B cell (primary cell): ENCODE data around the gene ZNF638. TPM values are rescaled to one million over a fixed set of nuclear protein-coding genes. Genes with fewer than 3 reads are reported as not detected.

Experiments
- ATAC-seq: fragments of 200-7000 bp; cut with Tn5 transposase; one replicate; pipeline ENCODE4 v1.10.0; 2021; ENCODE audit warnings: low read depth, mild to moderate bottlenecking, moderate number of reproducible peaks, moderate library complexity
- CTCF ChIA-PET: fragments of 350-600 bp; sonication (Branson Sonifier 250); formaldehyde crosslinking; loops from one replicate; lab custom pipeline; 2021; ENCODE audit warnings: antibody characterized with exemption, inconsistent platforms; lab: Charles Lee
- POLR2A ChIA-PET: fragments of 350-600 bp; sonication (Branson Sonifier 250); formaldehyde crosslinking; loops from one replicate; lab custom pipeline; 2021; ENCODE audit warnings: antibody characterized with exemption; lab: Charles Lee
- DNase-seq: peaks from one replicate; pipeline ENCODE4 v3.0.0; 2013
- H2AFZ ChIP-seq: 2 replicates; pipeline ENCODE4 v1.6.1; 2012; ENCODE audit warnings: mild to moderate bottlenecking, low read depth, low read length; ENCODE audit not compliant: insufficient read depth, poor library complexity, severe bottlenecking
- H3K27ac ChIP-seq, 2 donors: 1 replicate in 1 of 2; 2 replicates in 1 of 2; pipeline ENCODE4 v1.5.1; 2012 to 2013; ENCODE audit warnings: low read length in 2 of 2, mild to moderate bottlenecking in 2 of 2, moderate library complexity in 1 of 2
- H3K27me3 ChIP-seq, 4 experiments: fragments of 200-600 bp in 1 of 4; sonication (generic) in 1 of 4; replicated peaks in 1 of 4; 1 replicate in 2 of 4; 2 replicates in 2 of 4; pipeline versions ENCODE4 v1.6.1 to v1.7.0; 2013 to 2016; ENCODE audit warnings: low read length in 3 of 4, mild to moderate bottlenecking in 2 of 4, mixed read lengths in 1 of 4, moderate library complexity in 1 of 4; ENCODE audit not compliant: insufficient read depth in 4 of 4, control insufficient read depth in 3 of 4; ENCODE audit errors: control extremely low read depth in 1 of 4
- H3K36me3 ChIP-seq, 2 experiments: replicated peaks in 1 of 2; 1 replicate in 1 of 2; 2 replicates in 1 of 2; pipeline versions ENCODE4 v1.6.1 to v1.7.1; 2013; ENCODE audit warnings: low read length in 1 of 2; ENCODE audit not compliant: insufficient read depth in 2 of 2, control insufficient read depth in 1 of 2; ENCODE audit errors: control extremely low read depth in 1 of 2, extremely low read depth in 1 of 2
- H3K4me1 ChIP-seq, 2 donors: fragments of 200-600 bp in 1 of 2; sonication (generic) in 1 of 2; 1 replicate in 1 of 2; 2 replicates in 1 of 2; pipeline versions ENCODE4 v1.5.1 to v1.6.1; 2013 to 2017; ENCODE audit warnings: low read length in 2 of 2; ENCODE audit not compliant: control insufficient read depth in 2 of 2, insufficient read depth in 2 of 2
- H3K4me2 ChIP-seq: replicated peaks from 2 replicates; pipeline ENCODE3; 2012; ENCODE audit warnings: mild to moderate bottlenecking, low read depth, low read length; ENCODE audit not compliant: poor library complexity, severe bottlenecking
- H3K4me3 ChIP-seq, 5 experiments: fragments of 200-600 bp in 1 of 5; sonication (generic) in 1 of 5; 1 replicate in 3 of 5; 2 replicates in 2 of 5; pipeline versions ENCODE4 v1.5.1 to v1.7.0; 2011 to 2016; ENCODE audit warnings: low read length in 4 of 5, mild to moderate bottlenecking in 4 of 5, low read depth in 2 of 5, control low read depth in 1 of 5, moderate library complexity in 1 of 5; ENCODE audit not compliant: insufficient read depth in 1 of 5; ENCODE audit errors: control extremely low read depth in 1 of 5, extremely low read depth in 1 of 5
- H3K79me2 ChIP-seq: fragments of 200-600 bp; sonication (generic); one replicate; pipeline ENCODE4 v1.6.0; 2016; ENCODE audit warnings: low read length; ENCODE audit not compliant: control insufficient read depth, insufficient read depth
- H3K9ac ChIP-seq: fragments of 200-600 bp; sonication (generic); 2 replicates; pipeline ENCODE4 v1.6.1; 2017; ENCODE audit warnings: mild to moderate bottlenecking, low read length, moderate library complexity
- H3K9me3 ChIP-seq, 3 donors: one replicate each; pipeline versions ENCODE4 v1.6.1 to v1.7.1; 2013; ENCODE audit warnings: low read length in 2 of 3; ENCODE audit not compliant: control insufficient read depth in 2 of 3, insufficient read depth in 1 of 3; ENCODE audit errors: control extremely low read depth in 1 of 3
- H4K20me1 ChIP-seq: 2 replicates; pipeline ENCODE4 v1.6.0; 2012; ENCODE audit warnings: mild to moderate bottlenecking, low read length; ENCODE audit not compliant: insufficient read depth, control insufficient read depth, poor library complexity, severe bottlenecking
- H3K27ac Mint-ChIP-seq: one replicate; pipeline ENCODE4 v1.8.0; 2021; ENCODE audit warnings: mixed read lengths
- H3K27me3 Mint-ChIP-seq: one replicate; pipeline ENCODE4 v1.8.0; 2021; ENCODE audit warnings: mixed read lengths
- H3K4me1 Mint-ChIP-seq: one replicate; pipeline ENCODE4 v1.8.0; 2021; ENCODE audit warnings: mixed read lengths
- H3K4me3 Mint-ChIP-seq: one replicate; pipeline ENCODE4 v1.8.0; 2021; ENCODE audit warnings: mixed read lengths
- H3K9me3 Mint-ChIP-seq: one replicate; pipeline ENCODE4 v1.8.0; 2022; ENCODE audit warnings: mixed read lengths; ENCODE audit not compliant: insufficient read depth
- CTCF ChIP-seq: fragments of 200-600 bp; IDR thresholded peaks from one replicate; pipeline ENCODE4 v1.8.0; 2022; ENCODE audit warnings: antibody characterized with exemption, mild to moderate bottlenecking
- EZH2 ChIP-seq: IDR thresholded peaks from 2 replicates; pipeline ENCODE4 v1.6.1; 2012; ENCODE audit warnings: borderline replicate concordance, low read depth, mild to moderate bottlenecking, moderate library complexity, low read length; ENCODE audit not compliant: insufficient read depth, poor library complexity, severe bottlenecking
- WGBS: methylation state at CpG from one replicate; pipeline ENCODE4 v1.1.5; 2013; ENCODE audit warnings: missing lambda C conversion rate; ENCODE audit not compliant: insufficient coverage; 5-methylcytosine and 5-hydroxymethylcytosine counted together
- intact Hi-C: fragments of 100-400 bp; cut with micrococcal nuclease; formaldehyde crosslinking; loops from one replicate; pipeline ENCODE4 v1.10.0; 2022
- polyA plus RNA-seq: library from polyadenylated mRNA; depleted of rRNA; stranded (reverse); fragments of >200 nt; gene quantifications from 2 replicates; pipeline ENCODE4 v1.2.3, GENCODE V29; 2012
- total RNA-seq, 2 donors: library from RNA; stranded (reverse); fragments of 120-200 nt in 1 of 2; gene quantifications; 1 replicate in 1 of 2; 2 replicates in 1 of 2; pipeline versions ENCODE4 v1.2.3 to v1.2.4, GENCODE V29; 2013 to 2022

ZNF638 gene
- total and polyA plus RNA-seq, 2 donors (not counting 1 experiment from before 2014, with no cell fraction given) = 60.1 to 221 TPM

GRCh38 chr2:71303849-71304248 is 27.7 kb upstream of the ZNF638 start:
- intact Hi-C loops = no loop called here
- no peak overlapping the region for H3K4me3 Mint-ChIP-seq
- no peaks in the 10 kb centered on the region for H3K9me3 ChIP-seq
- H3K9me3 Mint-ChIP-seq = no peaks in the 10 kb centered on the region
- TF ChIP-seq CTCF (no peak), EZH2 (no peak)
- H3K27me3 ChIP-seq = no peaks in the 10 kb centered on the region
- no peaks in the 10 kb centered on the region for H3K36me3 ChIP-seq
- no peak overlapping the region for H3K4me2 ChIP-seq
- no peaks in the 10 kb centered on the region for H4K20me1 ChIP-seq
- CTCF ChIA-PET = interaction anchor here (0.8 to 2.6 kb wide), 2 partner anchors 28 to 206 kb away, joined by 3 to 10 read pairs; partner anchors contain the start of gene ZNF638
- H3K4me3 ChIP-seq = no peak overlapping the region
- 97% methylated on average over 3 of the region's 3 CpGs for WGBS
- H3K4me1 ChIP-seq = no peaks in the 10 kb centered on the region
- no peak overlapping the region for H3K27ac Mint-ChIP-seq
- H3K9ac ChIP-seq = no peak overlapping the region
- no peak for DNase-seq
- no peak for ATAC-seq
- no peak overlapping the region for H2AFZ ChIP-seq
- no peaks in the 10 kb centered on the region for H3K27me3 Mint-ChIP-seq
- POLR2A ChIA-PET = no interaction called here
- no peaks in the 10 kb centered on the region for H3K79me2 ChIP-seq
- H3K4me1 Mint-ChIP-seq = no peaks in the 10 kb centered on the region
- H3K27ac ChIP-seq = no peak overlapping the region

- DNase-seq = no peak
- H3K27me3 Mint-ChIP-seq = no peaks in the 10 kb centered on the region
- Histone ChIP-seq H3K9me3 (no peaks in the 10 kb centered on the region), H3K79me2 (no peaks in the 10 kb centered on the region), H3K27ac (no peak overlapping the region), H3K4me3 (no peak overlapping the region), H3K4me2 (no peak overlapping the region), H3K4me1 (no peaks in the 10 kb centered on the region), H2AFZ (no peak overlapping the region), H3K36me3 (no peaks in the 10 kb centered on the region), H3K9ac (no peak overlapping the region), H3K27me3 (no peaks in the 10 kb centered on the region), H4K20me1 (no peaks in the 10 kb centered on the region)
- no peak overlapping the region for H3K4me3 Mint-ChIP-seq
- TF ChIP-seq EZH2 (no peak), CTCF (no peak)
- POLR2A ChIA-PET = no interaction called here
- no peaks in the 10 kb centered on the region for H3K4me1 Mint-ChIP-seq
- no peak for ATAC-seq
- intact Hi-C loops = no loop called here
- WGBS = 89% methylated on average over 3 of the region's 3 CpGs
- H3K9me3 Mint-ChIP-seq = no peaks in the 10 kb centered on the region
- no peak overlapping the region for H3K27ac Mint-ChIP-seq
- CTCF ChIA-PET = no interaction called here
Observed at GRCh38 chr2:71306762-71307161, 24.8 kb upstream of the ZNF638 start.
